GM18520 (cell line): ENCODE data around the gene RARB.

ENCODE experiments used
- ATAC-seq: cut with Tn5 transposase; IDR thresholded peaks from one replicate; pipeline ENCODE4 v1.9.1; 2021; ENCODE audit not compliant: unreplicated experiment

RARB gene

GRCh38 chr3:25502233-25502632 is 74.2 kb downstream of the RARB start:
- ATAC-seq, result no peak

GRCh38 chr3:25503898-25504301 is 75.8 kb downstream of the RARB start:
- no peak for ATAC-seq

GRCh38 chr3:25505581-25505980 is 77.5 kb downstream of the RARB start:
- no peak for ATAC-seq

- ATAC-seq, result no peak
Measured at GRCh38 chr3:25507811-25508210, 79.7 kb downstream of the RARB start.

DNA sequence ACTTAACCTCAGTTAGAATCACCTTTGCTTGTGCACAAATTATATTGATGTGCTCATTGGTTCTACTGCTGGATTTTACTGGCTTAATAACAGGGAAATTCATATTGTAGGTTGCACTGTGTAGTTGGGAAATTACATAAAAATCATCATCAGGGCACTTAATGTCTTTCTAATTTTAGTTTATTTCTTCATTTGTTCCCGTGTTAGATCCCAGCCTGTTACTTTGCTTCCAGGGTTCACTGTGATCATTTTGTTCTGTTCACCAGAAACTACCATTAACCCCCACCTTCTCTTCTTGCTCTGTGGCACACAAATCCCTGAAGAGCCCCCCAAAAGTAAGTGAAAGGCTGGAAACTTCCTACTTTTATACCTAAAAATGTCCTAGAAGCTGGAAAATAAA is 80.4 kb downstream of the RARB start:
- ATAC-seq, result no peak

DNA sequence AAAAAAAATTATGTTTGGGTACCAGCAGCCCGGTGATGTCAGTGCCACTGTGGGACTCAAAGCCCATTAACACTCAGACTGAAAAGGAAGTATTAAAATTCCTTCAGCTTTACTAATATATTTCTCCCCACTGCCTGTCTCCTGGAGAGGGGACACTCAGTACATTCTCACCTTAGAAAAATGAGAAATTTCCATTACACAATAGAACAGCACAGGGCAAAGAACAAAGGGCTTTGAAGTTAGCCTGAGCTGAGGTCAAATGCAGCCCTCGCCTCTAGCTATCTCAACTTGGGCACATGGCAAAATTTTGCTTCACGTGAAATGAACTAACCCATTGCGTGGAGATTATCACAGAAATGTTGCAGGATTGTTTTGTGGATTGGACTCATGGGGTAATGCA is 80.8 kb downstream of the RARB start:
- no peak for ATAC-seq

- no peak for ATAC-seq
Measured at GRCh38 chr3:25510797-25511196, 82.7 kb downstream of the RARB start.

DNA sequence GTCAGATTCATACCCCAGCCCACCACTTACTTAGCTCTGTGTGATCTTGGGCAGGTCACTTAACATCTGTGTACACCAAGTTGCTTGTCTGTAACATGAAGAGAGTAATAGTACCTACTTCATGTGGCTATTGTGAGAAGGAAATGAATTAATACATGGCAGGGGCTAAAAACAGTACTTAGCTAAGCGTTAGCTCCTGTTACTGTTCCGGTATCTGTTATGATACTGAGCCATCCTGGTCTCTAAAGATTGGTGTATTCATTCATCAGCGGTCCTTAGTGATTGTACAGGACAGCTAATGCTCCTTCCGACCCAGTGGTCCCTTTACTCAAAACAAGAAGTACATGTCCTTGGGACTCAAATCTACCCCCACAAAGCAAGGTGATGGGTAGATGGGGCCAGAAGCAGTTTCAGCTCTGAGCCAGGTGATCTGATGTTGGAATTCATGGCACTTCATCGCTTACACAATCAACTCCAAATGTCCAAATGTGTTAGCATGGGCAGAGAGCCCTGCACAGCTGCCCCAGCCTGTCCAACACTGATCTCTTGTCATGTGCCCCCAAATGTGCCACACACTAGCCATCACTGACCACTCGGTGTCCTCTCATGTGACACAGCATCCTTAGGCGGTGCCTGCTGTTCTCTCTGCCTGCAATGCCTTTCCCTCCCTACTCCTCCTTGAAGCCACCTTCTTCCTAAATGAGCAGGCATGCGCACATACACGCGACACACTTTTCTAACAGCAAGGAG is 84.1 kb downstream of the RARB start:
- no peak for ATAC-seq

DNA sequence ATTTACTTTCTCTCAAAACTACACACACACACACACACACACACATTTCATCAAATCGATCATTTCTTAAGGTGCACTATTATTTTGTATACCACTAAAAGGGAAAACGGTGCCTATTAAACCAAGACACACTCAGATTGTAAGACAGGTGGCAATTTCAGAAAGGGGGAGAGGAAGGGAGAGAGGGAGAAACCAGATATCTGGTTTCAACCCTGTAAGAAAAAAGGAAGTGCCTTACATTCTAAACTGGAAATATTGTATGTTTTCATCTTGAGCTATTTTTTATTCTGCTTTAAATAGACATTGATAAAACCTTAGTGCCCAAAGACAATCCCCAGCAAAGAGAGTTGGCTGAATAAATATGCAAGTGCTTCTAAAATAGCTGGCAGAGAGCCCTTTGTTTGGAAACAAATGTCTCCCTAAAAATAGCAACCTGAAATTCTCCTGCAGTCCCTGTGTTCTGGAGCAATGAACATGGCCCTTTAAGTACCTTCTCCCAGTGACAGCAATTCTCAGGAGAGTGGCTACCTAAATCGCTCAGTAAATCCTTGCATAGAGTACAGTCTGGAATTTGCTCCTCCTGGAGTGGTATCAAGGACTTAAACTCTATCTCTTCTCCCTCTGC is 85.7 kb downstream of the RARB start:
- ATAC-seq, result no peak

DNA sequence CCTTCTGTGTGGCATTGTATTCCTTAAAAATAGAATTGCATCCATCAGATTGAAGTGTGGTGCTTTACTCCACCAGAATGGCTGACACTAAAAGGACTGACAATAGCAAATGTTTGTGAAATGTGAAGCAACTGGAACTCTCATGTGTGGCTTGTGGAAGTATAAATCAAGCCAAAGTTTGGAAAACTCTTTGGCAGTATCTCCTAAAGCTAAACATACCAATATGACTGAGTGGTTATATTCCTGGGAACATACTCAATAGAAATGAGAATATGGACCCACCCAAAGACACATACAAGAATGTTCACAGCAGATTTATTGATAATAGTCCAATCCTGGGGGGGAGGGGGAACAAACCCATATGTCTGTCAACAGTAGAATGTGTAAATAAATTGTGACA is 87.1 kb downstream of the RARB start:
- ATAC-seq, result no peak

DNA sequence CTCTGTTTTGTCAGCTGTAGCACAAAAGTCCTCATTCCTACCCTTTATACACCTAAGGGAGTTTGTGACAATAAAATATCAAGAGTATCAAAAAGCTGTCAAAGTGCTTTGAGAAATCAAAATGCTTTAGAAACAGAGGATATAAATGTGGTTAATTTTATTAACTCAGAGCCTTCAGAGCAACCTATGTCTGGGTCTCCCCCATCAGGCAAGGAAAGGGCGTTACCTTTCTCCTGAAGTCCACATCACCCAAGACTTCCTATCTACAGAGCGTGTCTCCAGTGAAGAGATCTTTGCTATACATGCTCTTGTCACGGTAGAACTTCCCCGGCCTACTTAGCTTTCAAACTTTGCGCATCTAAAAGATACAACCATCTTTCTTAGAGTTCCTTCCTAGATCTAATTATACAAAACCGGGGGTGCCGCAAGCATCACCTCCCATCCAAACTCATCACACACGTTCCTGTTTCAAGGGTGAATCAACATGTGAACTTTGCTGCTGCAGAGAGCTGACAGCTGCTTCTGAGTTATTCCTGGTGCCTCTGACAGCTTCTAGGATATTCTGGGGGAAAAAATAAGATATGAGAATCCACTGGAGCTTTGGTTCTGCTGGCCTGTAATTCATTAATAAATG is 93.0 kb downstream of the RARB start:
- no peak for ATAC-seq

GRCh38 chr3:25527336-25527735 is 99.3 kb downstream of the RARB start:
- no peak for ATAC-seq

DNA sequence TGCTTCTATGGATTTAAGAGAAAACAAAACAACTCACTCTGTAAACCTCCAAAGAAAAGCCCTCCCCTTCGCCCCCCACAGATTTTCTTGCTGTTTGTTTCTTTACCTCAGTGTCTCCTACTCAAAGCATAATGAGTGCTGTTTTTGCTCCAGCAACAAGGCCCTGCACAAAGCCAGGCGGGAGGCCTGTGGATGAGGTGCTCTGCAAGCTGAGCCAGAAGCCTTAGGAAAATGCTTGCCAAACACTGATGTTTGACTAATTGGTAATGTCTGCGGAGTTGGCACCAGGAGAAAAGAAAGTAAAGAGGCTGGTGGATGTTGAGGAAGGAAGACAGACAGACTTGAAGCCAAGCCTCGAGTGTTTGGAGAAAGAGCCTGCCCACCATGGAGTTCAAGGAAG is 99.7 kb downstream of the RARB start:
- no peak for ATAC-seq

DNA sequence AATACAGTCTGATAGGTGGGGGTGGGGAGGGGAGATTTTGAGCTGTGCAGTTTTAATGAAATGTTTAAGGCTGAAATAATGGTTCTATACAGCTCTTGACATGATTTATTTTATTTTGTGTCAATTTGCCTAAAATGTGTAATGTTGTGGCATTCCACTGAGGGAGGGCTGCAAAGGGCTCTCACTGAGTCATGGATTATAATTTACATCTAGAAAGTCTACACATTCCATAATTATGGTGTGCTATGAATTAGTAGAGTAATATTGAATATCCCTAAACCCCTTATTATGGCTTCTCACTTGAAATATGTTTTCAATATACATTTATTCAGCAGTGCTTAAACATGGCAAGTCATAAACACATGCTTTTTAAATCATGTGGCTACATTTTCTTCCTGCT is 103.9 kb downstream of the RARB start:
- no peak for ATAC-seq

- ATAC-seq, result no peak
Measured at GRCh38 chr3:25532431-25533162, 104.5 kb downstream of the RARB start.

GRCh38 chr3:25533399-25533798 is 105.3 kb downstream of the RARB start:
- no peak for ATAC-seq

DNA sequence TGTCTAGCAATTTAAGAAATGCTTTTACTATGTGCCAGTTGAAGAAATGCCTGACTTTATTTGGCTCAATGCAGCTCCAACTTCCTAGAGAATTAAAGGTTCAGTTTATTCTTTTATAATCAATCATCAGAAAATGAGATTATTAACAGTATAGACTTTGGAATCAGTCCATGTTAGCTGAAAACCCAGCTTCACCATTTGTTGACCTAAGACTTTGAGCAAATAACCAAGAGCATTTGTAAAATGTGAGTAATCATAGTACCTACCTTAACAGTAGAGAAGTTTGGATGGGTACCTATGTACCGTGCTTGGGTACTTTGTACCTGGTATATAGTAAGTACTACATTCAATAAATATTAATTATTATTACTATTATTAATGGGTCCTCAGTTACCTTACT is 105.9 kb downstream of the RARB start:
- no peak for ATAC-seq

- ATAC-seq, result no peak
Measured at GRCh38 chr3:25536521-25537391, 108.7 kb downstream of the RARB start.

DNA sequence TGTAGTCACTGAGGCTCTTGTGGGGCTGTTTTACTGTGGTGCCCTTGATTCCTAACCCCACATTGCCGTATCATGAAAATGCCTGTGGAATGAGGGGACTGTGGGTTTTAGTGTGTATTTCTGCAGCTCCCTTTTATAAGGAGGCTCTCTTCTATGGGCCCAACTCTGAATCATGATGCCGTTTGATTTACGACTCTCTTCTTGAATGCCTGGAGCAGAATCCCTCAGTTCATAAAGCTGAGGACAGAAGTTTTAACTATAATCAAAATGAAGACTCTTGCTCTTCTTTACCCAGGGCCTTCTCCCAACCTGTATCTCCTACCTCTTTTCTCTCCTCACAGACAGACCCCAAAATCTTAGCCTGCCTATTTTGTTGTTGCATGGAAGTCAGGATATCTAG is 109.5 kb downstream of the RARB start:
- no peak for ATAC-seq

- no peak for ATAC-seq
Measured at GRCh38 chr3:25540273-25540672, 112.2 kb downstream of the RARB start.
